OCI-LY3 (cell line): ENCODE data around the gene C2orf92.
"Not testable (repeated sequence)": the region's sequence is repeated elsewhere in the genome, so short reads cannot be mapped to it uniquely, and the experiment has no call there.

ENCODE experiments used
- EZH2phosphoT487 ChIP-seq: fragments of 200-600 bp; shearing (Covaris generic); IDR thresholded peaks from 2 replicates; pipeline ENCODE4 v1.6.1; 2018; ENCODE audit warnings: antibody characterized with exemption, mixed run types, low read depth
- TF ChIP-seq, protein P1 (sequence below): fragments of 200-600, 300-600 bp; sonication (generic); IDR thresholded peaks from 2 replicates; pipeline ENCODE4 v1.5.1; 2014; ENCODE audit warnings: antibody characterized with exemption, low read length, low read depth

DNA sequence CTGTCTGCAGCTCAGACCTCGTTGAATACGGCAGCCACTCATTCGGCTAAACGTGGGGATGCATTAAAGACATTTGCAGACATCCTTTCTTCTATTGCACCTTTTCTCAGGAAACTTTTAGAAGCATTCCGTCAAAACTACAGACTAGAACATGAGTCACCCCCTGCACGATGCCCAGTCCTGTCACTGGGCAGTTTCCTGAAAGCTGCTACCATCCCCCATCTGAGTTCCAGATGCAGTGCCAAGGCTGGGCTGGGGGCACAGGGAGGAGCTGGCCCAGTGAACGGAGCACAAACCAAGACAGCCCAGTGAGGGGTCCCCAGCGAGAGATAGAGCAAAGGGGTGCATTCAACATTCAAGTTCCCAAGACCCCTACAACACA, 43.5 kb upstream of the C2orf92 start:
- TF ChIP-seq, protein P1, sequence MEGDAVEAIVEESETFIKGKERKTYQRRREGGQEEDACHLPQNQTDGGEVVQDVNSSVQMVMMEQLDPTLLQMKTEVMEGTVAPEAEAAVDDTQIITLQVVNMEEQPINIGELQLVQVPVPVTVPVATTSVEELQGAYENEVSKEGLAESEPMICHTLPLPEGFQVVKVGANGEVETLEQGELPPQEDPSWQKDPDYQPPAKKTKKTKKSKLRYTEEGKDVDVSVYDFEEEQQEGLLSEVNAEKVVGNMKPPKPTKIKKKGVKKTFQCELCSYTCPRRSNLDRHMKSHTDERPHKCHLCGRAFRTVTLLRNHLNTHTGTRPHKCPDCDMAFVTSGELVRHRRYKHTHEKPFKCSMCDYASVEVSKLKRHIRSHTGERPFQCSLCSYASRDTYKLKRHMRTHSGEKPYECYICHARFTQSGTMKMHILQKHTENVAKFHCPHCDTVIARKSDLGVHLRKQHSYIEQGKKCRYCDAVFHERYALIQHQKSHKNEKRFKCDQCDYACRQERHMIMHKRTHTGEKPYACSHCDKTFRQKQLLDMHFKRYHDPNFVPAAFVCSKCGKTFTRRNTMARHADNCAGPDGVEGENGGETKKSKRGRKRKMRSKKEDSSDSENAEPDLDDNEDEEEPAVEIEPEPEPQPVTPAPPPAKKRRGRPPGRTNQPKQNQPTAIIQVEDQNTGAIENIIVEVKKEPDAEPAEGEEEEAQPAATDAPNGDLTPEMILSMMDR = not testable (repeated sequence)
- TF ChIP-seq EZH2phosphoT487 = not testable (repeated sequence)
